ENCODE measurements around the gene CYTL1.

The CYTL1 gene

DNA sequence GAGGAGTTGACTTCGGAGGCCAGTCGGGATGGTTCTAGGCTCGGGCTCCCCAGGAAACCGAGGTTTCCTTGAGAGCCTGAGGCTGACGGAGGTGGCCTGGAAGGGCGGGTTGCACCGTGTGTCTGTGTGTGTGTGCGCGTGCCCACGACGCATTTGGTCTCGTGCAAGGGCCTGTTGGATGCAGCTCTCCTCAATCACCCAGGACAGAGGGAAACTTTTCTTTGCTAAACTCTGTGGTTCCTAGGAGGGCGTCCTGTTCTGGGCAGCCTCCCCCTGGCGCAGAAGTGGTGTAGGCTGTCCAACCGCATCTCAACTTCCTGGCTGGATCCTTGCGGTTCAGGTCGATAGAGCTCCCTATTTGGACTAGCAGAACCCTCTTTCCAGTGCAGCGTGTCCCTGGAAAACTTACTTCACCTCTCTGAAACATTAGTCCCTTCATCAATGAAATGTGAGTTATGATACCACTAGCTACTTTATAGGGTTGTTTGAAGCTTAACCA lies 33.0 kb upstream of the CYTL1 start:
- peak overlapping the region; percentile 56 for H3K4me3 ChIP-seq (ENCODE audit: control insufficient read depth, low read depth, low read length)

DNA sequence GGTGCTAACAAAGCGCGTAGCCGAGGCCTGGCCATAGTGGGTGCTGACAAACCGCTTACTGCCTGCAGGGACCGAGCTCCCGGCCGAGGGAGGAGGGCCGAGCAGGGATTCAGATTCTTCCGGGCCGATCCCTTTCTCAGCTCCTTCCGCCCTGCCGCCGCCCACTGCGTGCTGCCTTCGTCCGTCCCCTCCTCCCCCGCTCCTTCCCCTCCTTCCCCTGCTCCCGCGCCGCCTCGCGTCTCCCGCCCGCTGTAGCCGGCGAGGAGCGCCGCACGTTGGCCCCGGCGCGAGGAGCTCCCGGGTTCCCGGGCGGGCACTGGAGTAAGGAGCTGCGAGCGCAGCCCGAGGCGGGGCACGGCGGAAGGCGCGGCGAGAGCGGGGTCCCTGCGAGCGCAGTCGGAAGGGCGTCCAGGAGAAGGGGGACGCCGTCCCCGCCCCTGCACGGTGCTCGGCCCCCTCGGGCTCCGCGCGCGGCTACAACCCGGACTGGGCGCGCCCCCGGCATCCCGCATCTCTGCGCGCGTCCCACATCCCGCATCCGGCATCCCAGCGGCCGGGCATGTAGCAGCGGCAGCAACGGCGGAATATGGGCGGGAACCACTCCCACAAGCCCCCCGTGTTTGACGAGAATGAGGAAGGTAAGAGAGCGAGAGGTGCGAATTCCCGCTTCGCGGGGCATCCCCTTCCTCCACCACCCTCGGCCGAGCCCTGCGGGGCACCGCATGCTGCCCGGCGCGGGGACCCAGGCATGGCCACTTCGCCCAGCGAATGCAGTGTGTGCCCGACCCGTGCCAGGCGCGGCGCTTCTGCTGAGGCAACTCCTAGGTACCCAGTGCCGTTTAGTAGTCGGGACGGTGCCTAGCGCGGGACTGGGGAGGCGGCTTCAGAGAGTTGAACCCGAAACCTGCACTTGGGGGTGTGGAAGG lies 32.3 kb upstream of the CYTL1 start, which contains the start of gene STK32B:
STK32B (plus strand) TSS at position 203 of the 926 bp plus-strand sequence.
- peak within 1 kb of the TSS; percentile 56 for H3K4me3 ChIP-seq (ENCODE audit: control insufficient read depth, low read depth, low read length)
- TF ChIP-seq CTCF (IDR thresholded peaks at IDR 0.05; ENCODE audit: control insufficient read depth, insufficient read depth, low read depth, low read length, missing control alignments), result peak; percentile 6
- peak; percentile 40 for DNase-seq (ENCODE audit: low read depth)

More for the DNA sequence above, 33.0 kb upstream of the CYTL1 start:
- DNase-seq (ENCODE audit: low read depth), result no peak
- TF ChIP-seq CTCF (IDR thresholded peaks at IDR 0.05; ENCODE audit: control insufficient read depth, insufficient read depth, low read depth, low read length, missing control alignments), result no peak

DNA sequence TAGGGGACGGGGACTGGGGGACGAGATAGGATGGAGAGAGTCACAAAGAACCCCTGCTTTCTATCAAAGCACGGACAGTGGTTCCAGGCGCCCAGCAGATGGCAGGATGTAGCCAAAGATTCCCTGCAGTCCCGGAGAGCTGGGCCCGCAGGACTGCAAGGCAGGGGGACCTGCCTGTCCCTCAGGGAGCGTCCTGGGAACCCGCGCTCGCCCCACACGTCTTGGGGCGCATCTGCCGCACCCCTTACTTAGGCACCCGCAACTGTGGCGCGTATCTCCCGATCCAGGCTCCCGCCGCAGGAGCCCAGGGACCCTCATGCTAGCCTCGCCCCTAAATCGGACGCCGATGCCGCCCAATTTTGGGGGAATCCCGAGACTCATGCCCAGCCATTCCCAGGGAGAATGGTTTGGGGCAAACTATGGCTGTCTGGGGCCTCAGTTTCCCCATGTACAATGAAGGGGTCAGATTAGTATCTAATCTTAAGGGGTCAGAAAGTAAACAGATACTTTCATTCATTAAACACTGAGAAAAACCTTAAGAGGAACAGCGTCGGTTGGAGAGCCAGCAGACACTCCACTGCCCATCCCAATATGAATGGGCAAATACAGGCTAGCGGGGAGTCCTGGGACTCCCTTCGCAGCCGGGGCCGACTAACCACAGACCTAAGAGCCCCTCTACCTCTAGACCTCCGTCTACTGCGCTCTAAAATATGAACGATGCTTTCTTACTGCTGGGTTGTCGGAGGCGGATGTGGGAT lies 31.4 kb upstream of the CYTL1 start:
- peak overlapping the region; percentile 56 for H3K4me3 ChIP-seq (ENCODE audit: control insufficient read depth, low read depth, low read length)
- TF ChIP-seq CTCF (IDR thresholded peaks at IDR 0.05; ENCODE audit: control insufficient read depth, insufficient read depth, low read depth, low read length, missing control alignments), result peak; percentile 88
- peak; percentile 41 for DNase-seq (ENCODE audit: low read depth)

GRCh38 chr4:5048721-5049120 lies 29.5 kb upstream of the CYTL1 start:
- no peak for DNase-seq (ENCODE audit: low read depth)
- H3K4me3 ChIP-seq (ENCODE audit: control insufficient read depth, low read depth, low read length), result no peak overlapping the region
- TF ChIP-seq CTCF (IDR thresholded peaks at IDR 0.05; ENCODE audit: control insufficient read depth, insufficient read depth, low read depth, low read length, missing control alignments), result no peak

DNA sequence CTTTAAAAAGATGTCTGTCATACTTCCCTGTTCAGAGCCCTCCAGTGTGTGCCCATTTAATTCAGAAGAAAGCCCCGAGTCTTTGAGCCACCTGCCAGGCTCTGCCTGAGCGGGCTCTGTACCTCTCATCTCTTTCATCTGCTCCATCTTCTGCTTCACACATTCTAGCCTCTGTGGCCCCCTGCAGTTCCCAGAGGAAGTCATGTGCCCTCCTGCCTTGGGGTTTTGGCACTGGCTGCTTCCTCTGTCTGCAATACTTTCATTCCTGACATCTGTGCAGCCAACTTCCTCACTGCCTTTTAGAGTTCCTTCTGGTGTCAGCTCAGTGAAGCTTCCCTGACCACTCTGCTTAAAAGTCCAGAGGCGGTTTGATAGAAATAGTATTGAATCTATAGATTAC lies 25.8 kb upstream of the CYTL1 start:
- DNase-seq (ENCODE audit: low read depth), result no peak
- no peak overlapping the region for H3K4me3 ChIP-seq (ENCODE audit: control insufficient read depth, low read depth, low read length)
- TF ChIP-seq CTCF (IDR thresholded peaks at IDR 0.05; ENCODE audit: control insufficient read depth, insufficient read depth, low read depth, low read length, missing control alignments), result no peak

DNA sequence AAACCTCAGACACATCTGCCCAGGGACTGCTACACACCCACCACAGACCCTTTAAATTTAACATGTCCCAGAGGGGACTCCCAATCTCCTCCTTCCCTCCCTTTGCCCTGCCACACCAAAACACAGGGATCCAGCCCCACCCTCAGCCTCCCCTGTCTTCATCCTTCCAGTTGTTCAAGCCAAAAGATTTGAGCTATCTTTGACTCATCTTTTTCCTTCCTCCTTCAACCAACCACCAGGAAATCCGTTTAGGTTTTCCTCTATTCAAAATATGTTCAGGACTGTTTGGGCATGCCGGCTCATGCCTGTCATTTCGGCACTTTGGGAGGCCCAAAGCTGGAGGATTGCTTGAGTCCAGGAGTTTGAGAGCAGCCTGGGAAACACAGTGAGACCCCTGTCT lies 25.1 kb upstream of the CYTL1 start:
- no peak overlapping the region for H3K4me3 ChIP-seq (ENCODE audit: control insufficient read depth, low read depth, low read length)
- DNase-seq (ENCODE audit: low read depth), result no peak
- no peak for TF ChIP-seq CTCF (IDR thresholded peaks at IDR 0.05; ENCODE audit: control insufficient read depth, insufficient read depth, low read depth, low read length, missing control alignments)
